Testis (tissue), 2 donors: ENCODE measurements around the gene MACROD2.

ENCODE experiments used
- POLR2A ChIP-seq: fragments of 450-650 bp; IDR thresholded peaks from one replicate; pipeline ENCODE4 v1.6.1; 2017; ENCODE audit warnings: antibody characterized with exemption, mild to moderate bottlenecking, moderate library complexity
- TF ChIP-seq, protein P1 (sequence below), 3 experiments: fragments of 450-650 bp in 2 of 3; fragments of 200-600 bp in 1 of 3; sonication (generic) in 1 of 3; IDR thresholded peaks; one replicate each; pipeline ENCODE4 v1.5.1; 2016 to 2019; ENCODE audit warnings: antibody characterized with exemption in 3 of 3, mild to moderate bottlenecking in 2 of 3, moderate library complexity in 1 of 3

DNA sequence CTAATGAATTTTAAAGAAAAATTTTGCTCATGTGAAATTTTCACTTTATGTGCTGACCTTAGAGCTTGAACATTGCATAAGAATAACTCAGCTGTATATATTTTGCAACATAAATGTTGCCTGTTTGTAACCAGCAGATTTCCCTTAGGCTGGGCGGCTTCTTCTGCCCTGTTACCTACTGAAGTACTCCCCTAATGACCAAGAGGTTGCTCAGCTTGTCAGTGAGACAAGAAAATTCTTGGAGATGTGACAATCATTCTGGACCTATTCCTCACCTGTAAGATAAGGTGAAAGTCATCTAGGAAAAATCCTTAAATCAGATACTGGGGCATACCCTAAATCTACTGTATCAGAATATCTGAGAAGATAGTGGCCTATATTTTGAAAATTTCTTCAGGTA lies 1516.2 kb downstream of the MACROD2 start:
- TF ChIP-seq POLR2A = no peak
- TF ChIP-seq, protein P1, sequence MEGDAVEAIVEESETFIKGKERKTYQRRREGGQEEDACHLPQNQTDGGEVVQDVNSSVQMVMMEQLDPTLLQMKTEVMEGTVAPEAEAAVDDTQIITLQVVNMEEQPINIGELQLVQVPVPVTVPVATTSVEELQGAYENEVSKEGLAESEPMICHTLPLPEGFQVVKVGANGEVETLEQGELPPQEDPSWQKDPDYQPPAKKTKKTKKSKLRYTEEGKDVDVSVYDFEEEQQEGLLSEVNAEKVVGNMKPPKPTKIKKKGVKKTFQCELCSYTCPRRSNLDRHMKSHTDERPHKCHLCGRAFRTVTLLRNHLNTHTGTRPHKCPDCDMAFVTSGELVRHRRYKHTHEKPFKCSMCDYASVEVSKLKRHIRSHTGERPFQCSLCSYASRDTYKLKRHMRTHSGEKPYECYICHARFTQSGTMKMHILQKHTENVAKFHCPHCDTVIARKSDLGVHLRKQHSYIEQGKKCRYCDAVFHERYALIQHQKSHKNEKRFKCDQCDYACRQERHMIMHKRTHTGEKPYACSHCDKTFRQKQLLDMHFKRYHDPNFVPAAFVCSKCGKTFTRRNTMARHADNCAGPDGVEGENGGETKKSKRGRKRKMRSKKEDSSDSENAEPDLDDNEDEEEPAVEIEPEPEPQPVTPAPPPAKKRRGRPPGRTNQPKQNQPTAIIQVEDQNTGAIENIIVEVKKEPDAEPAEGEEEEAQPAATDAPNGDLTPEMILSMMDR (IDR thresholded peaks at IDR 0.05) = no peak
